Mesenchymal stem cell (in vitro differentiated cells and primary cell): Measurements from ENCODE around the gene KCNC1.

ENCODE experiments used
- DNase-seq: peaks from one replicate; pipeline ENCODE4 v3.0.0-alpha.2; 2013
- H2AFZ ChIP-seq: one replicate; pipeline ENCODE4 v1.6.1; 2013; ENCODE audit warnings: low read depth, mild to moderate bottlenecking, control low read depth, inconsistent platforms, low read length, moderate library complexity
- H2AK5ac ChIP-seq: 2 replicates; pipeline ENCODE4 v1.6.1; 2013; ENCODE audit warnings: low read length, moderate library complexity, mild to moderate bottlenecking, inconsistent platforms; ENCODE audit not compliant: severe bottlenecking
- H2BK120ac ChIP-seq: one replicate; pipeline ENCODE4 v1.6.1; 2013; ENCODE audit warnings: low read depth, mild to moderate bottlenecking, inconsistent platforms, low read length, moderate library complexity
- H2BK12ac ChIP-seq, 2 experiments: one replicate each; pipeline ENCODE4 v1.6.1; 2013; ENCODE audit warnings: inconsistent platforms in 2 of 2, low read length in 2 of 2, mild to moderate bottlenecking in 2 of 2, moderate library complexity in 2 of 2, control low read depth in 1 of 2
- H2BK15ac ChIP-seq: one replicate; pipeline ENCODE4 v1.6.1; 2013; ENCODE audit warnings: mild to moderate bottlenecking, low read depth, inconsistent platforms; ENCODE audit not compliant: poor library complexity, severe bottlenecking
- H2BK5ac ChIP-seq: 2 replicates; pipeline ENCODE4 v1.6.1; 2013; ENCODE audit warnings: low read depth, mild to moderate bottlenecking, low read length, control low read depth, inconsistent platforms; ENCODE audit not compliant: poor library complexity, severe bottlenecking
- H3K14ac ChIP-seq, 2 experiments: one replicate each; pipeline ENCODE4 v1.6.1; 2013; ENCODE audit warnings: inconsistent platforms in 2 of 2, low read length in 2 of 2, control low read depth in 1 of 2, mild to moderate bottlenecking in 1 of 2, moderate library complexity in 1 of 2
- H3K18ac ChIP-seq, 2 experiments: one replicate each; pipeline ENCODE4 v1.6.1; 2013; ENCODE audit warnings: inconsistent platforms in 2 of 2, low read length in 2 of 2, control low read depth in 1 of 2, low read depth in 1 of 2, mild to moderate bottlenecking in 1 of 2
- H3K23ac ChIP-seq, 2 experiments: one replicate each; pipeline ENCODE4 v1.6.1; 2013; ENCODE audit warnings: inconsistent platforms in 2 of 2, low read length in 2 of 2, mild to moderate bottlenecking in 2 of 2, moderate library complexity in 2 of 2, control low read depth in 1 of 2
- H3K27ac ChIP-seq: 2 replicates; pipeline ENCODE4 v1.5.1; 2013; ENCODE audit warnings: mild to moderate bottlenecking, moderate library complexity, low read length, control low read depth, inconsistent platforms; ENCODE audit not compliant: poor library complexity, severe bottlenecking
- H3K27me3 ChIP-seq, 2 experiments: 2 replicates each; pipeline versions ENCODE4 v1.6.1 to v1.7.0; 2013; ENCODE audit warnings: low read length in 2 of 2, mild to moderate bottlenecking in 2 of 2, moderate library complexity in 2 of 2, control low read depth in 1 of 2, inconsistent platforms in 1 of 2; ENCODE audit not compliant: control insufficient read depth in 1 of 2, insufficient read depth in 1 of 2
- H3K36me3 ChIP-seq, 2 experiments: 2 replicates each; pipeline versions ENCODE4 v1.6.1 to v1.7.0; 2013; ENCODE audit warnings: low read length in 2 of 2, control low read depth in 1 of 2, inconsistent platforms in 1 of 2, low read depth in 1 of 2, mild to moderate bottlenecking in 1 of 2; ENCODE audit not compliant: insufficient read depth in 2 of 2, control insufficient read depth in 1 of 2
- H3K4ac ChIP-seq, 2 experiments: one replicate each; pipeline ENCODE4 v1.6.1; 2013; ENCODE audit warnings: inconsistent platforms in 2 of 2, low read length in 2 of 2, mild to moderate bottlenecking in 2 of 2, moderate library complexity in 2 of 2, control low read depth in 1 of 2, low read depth in 1 of 2
- H3K4me1 ChIP-seq: 2 replicates; pipeline ENCODE4 v1.6.1; 2013; ENCODE audit warnings: low read depth, low read length, control low read depth; ENCODE audit not compliant: control insufficient read depth, insufficient read depth
- H3K4me2 ChIP-seq: 2 replicates; pipeline ENCODE4 v1.6.1; 2013; ENCODE audit warnings: low read length, mild to moderate bottlenecking, inconsistent platforms; ENCODE audit not compliant: poor library complexity, severe bottlenecking
- H3K4me3 ChIP-seq, 2 experiments: 2 replicates each; pipeline versions ENCODE4 v1.5.1 to v1.7.0; 2013; ENCODE audit warnings: low read length in 2 of 2, mild to moderate bottlenecking in 2 of 2, control low read depth in 1 of 2, low read depth in 1 of 2; ENCODE audit not compliant: insufficient read depth in 1 of 2
- H3K79me1 ChIP-seq: replicated peaks from 2 replicates; pipeline ENCODE4 v1.6.1; 2013; ENCODE audit warnings: mild to moderate bottlenecking, control low read depth, low read length, inconsistent platforms; ENCODE audit not compliant: poor library complexity, severe bottlenecking
- H3K9ac ChIP-seq: 2 replicates; pipeline ENCODE4 v1.7.0; 2013; ENCODE audit warnings: mild to moderate bottlenecking, low read length, moderate library complexity
- H3K9me3 ChIP-seq: 2 replicates; pipeline ENCODE4 v1.7.0; 2013; ENCODE audit warnings: mild to moderate bottlenecking, low read length; ENCODE audit not compliant: control insufficient read depth
- H4K8ac ChIP-seq: one replicate; pipeline ENCODE4 v1.6.1; 2013; ENCODE audit warnings: inconsistent platforms, mild to moderate bottlenecking, low read length, moderate library complexity
- H4K91ac ChIP-seq: one replicate; pipeline ENCODE4 v1.6.1; 2013; ENCODE audit warnings: mild to moderate bottlenecking, low read length, inconsistent platforms
- WGBS: methylation state at CpG from one replicate; pipeline ENCODE4 v1.1.7; 2013; ENCODE audit warnings: mixed read lengths; 5-methylcytosine and 5-hydroxymethylcytosine counted together

Gene KCNC1

DNA sequence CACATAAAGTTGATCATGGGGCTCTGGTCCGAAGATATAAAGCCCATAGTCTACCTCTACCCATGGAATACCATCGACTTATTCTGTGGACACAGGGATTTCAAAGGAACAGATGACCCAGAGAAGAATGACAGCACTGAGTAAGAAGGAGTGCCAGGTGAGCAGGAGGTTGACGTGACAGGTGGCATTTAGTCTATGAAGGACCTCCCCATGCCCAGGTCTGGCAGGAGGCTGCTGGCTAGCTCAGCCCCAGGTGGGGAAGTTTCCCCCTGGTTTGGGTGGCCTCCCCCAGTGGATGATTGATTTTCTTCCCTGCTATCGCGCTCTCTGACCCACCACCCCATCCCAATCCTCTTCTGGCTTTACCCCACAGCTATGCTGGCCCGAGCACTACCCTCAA lies 39.1 kb downstream of the KCNC1 start:
- Histone ChIP-seq H3K4me1 (no peaks in the 10 kb centered on the region), H3K18ac (no peak overlapping the region), H3K4ac (no peak overlapping the region), H3K27me3 (peaks cover 0 to 12% of the 10 kb centered on the region in 2 experiments), H3K4me3 (no peak overlapping the region), H2AFZ (no peak overlapping the region), H3K36me3 (no peaks in the 10 kb centered on the region), H2BK12ac (no peak overlapping the region), H3K9ac (no peak overlapping the region), H2BK120ac (no peak overlapping the region), H4K8ac (no peak overlapping the region), H2AK5ac (no peak overlapping the region), H3K79me1 (no peaks in the 10 kb centered on the region), H2BK15ac (no peak overlapping the region), H4K91ac (no peak overlapping the region), H3K14ac (no peak overlapping the region), H3K23ac (no peak overlapping the region), H2BK5ac (no peak overlapping the region), H3K9me3 (no peaks in the 10 kb centered on the region), H3K27ac (no peak overlapping the region), H3K4me2 (no peak overlapping the region)
- WGBS = 90% methylated on average over 6 of the region's 6 CpGs
- DNase-seq = no peak

DNA sequence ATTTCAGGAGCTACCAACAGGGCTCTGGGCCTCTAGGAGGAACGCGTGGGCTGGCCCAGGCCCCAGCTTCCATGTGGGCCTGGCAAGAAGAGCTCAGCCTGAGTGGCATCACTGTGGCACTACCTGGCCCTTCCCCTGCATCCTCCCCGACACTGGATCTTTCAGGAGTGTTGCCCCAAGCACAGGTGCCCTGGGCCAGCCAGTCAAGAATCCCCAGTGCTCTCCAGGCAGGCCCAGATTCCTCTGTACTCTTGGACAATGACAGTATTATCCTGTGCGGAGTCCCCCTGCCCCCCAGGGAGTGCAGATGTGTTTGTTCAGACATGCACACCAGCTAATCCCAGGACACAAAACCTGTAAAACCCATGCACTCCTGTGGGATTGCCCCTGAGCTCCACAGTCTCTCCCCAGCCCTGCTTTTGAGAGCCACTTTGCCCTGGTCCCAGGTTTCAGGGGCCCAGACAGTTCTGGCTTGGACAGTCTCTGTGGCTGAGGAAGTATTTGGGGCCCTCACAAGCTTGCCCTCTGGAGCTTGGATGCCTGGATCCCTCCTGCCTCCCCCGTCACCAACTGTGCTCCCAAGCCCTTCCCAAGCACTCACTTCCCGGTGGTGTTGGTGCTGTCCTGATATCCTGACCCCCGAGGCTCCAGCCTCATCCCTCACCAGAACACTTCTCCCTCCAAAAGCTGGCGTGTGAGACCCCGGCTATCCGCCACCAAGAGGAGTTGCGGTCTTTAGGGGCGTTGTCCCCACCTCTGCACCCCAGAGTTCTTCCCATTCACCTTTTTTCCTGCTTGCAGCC lies 39.9 kb downstream of the KCNC1 start:
- Histone ChIP-seq H2BK12ac (no peak overlapping the region), H3K4me2 (no peak overlapping the region), H2AK5ac (no peak overlapping the region), H3K14ac (no peak overlapping the region), H3K23ac (no peak overlapping the region), H2AFZ (no peak overlapping the region), H2BK120ac (no peak overlapping the region), H2BK5ac (no peak overlapping the region), H3K27ac (no peak overlapping the region), H3K4me3 (no peak overlapping the region), H4K91ac (no peak overlapping the region), H3K18ac (no peak overlapping the region), H3K9ac (no peak overlapping the region), H2BK15ac (no peak overlapping the region), H3K27me3 (peaks cover 0 to 5% of the 10 kb centered on the region in 2 experiments), H3K36me3 (no peaks in the 10 kb centered on the region), H3K4ac (no peak overlapping the region), H3K9me3 (no peaks in the 10 kb centered on the region), H3K4me1 (no peaks in the 10 kb centered on the region), H4K8ac (no peak overlapping the region), H3K79me1 (no peaks in the 10 kb centered on the region)
- 89% methylated on average over 10 of the region's 12 CpGs for WGBS
- no peak for DNase-seq

DNA sequence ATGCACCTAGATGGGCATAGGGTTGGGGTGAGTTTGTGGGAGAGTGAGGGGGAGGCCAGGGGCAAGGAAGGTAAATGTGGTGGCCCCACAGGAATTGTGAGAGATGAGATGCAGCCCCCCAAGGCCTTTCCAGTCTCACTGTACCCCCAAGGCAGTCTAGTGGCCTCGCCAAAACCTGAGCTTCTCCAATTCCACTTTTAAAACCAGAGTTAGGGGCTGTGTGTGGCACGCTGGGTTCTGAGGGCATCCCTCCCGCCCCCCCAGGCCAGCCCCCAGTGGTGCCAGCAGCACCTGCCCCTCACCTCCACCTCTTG lies 40.4 kb downstream of the KCNC1 start:
- H3K4me1 ChIP-seq = no peaks in the 10 kb centered on the region
- H3K14ac ChIP-seq = no peak overlapping the region
- H3K27me3 ChIP-seq = peaks cover 0 to 8% of the 10 kb centered on the region in 2 experiments
- H3K36me3 ChIP-seq = no peaks in the 10 kb centered on the region
- no peak overlapping the region for H3K23ac ChIP-seq
- H3K27ac ChIP-seq = no peak overlapping the region
- H2BK5ac ChIP-seq = no peak overlapping the region
- 90% methylated on average over 3 of the region's 3 CpGs for WGBS
- H3K18ac ChIP-seq = no peak overlapping the region
- no peak overlapping the region for H4K91ac ChIP-seq
- no peak overlapping the region for H2BK12ac ChIP-seq
- no peak for DNase-seq
- no peak overlapping the region for H3K9ac ChIP-seq
- no peak overlapping the region for H2AFZ ChIP-seq
- H2BK120ac ChIP-seq = no peak overlapping the region
- no peaks in the 10 kb centered on the region for H3K9me3 ChIP-seq
- H4K8ac ChIP-seq = no peak overlapping the region
- no peak overlapping the region for H3K4ac ChIP-seq
- H3K79me1 ChIP-seq = no peaks in the 10 kb centered on the region
- H2AK5ac ChIP-seq = no peak overlapping the region
- H2BK15ac ChIP-seq = no peak overlapping the region
- no peak overlapping the region for H3K4me3 ChIP-seq
- H3K4me2 ChIP-seq = no peak overlapping the region

DNA sequence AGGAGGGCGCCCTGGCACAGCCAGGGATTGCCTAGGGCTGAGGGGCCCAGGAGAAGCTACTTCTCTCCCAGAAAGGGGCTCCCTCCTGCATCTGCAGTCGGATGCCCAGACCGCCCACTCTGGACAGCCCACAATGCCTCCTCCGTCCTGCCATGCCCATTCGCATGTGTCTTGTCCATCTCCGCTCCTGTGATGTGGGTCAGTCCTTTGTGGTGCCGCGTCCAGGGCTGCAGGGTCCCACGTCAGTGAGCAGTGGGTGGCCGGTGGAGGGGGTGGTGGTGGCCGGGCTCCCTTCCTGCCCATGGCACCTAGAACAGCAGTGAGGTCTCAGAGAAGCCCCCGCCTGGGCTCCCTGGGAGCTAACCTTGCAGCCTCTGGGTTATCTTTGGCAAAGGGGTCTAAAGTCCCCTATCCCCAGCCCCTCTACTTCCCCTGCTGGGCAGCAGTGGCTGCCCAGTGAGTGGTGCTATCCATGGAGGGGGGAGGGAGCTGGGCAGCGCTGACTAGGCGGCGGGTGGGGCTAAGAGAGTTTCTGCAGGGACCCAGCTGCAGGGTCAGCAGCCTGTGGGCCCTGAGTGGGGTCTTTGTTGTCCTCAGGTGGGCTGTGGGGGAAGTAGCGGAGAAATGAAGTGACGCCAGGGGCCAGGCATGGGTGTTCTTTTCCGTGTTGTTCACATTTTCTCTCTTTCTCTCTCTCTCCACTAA lies 41.1 kb downstream of the KCNC1 start:
- H2AK5ac ChIP-seq = no peak overlapping the region
- no peak overlapping the region for H3K18ac ChIP-seq
- no peak overlapping the region for H3K23ac ChIP-seq
- no peak overlapping the region for H4K8ac ChIP-seq
- no peak overlapping the region for H3K27ac ChIP-seq
- peaks cover 0 to 14% of the 10 kb centered on the region in 2 experiments for H3K27me3 ChIP-seq
- no peak overlapping the region for H3K4me3 ChIP-seq
- no peak overlapping the region for H2AFZ ChIP-seq
- H2BK5ac ChIP-seq = no peak overlapping the region
- H3K14ac ChIP-seq = no peak overlapping the region
- DNase-seq = no peak
- H3K36me3 ChIP-seq = no peaks in the 10 kb centered on the region
- H3K9me3 ChIP-seq = no peaks in the 10 kb centered on the region
- H3K4me1 ChIP-seq = no peaks in the 10 kb centered on the region
- H3K4me2 ChIP-seq = no peak overlapping the region
- H2BK12ac ChIP-seq = no peak overlapping the region
- H2BK15ac ChIP-seq = no peak overlapping the region
- no peak overlapping the region for H2BK120ac ChIP-seq
- no peak overlapping the region for H3K9ac ChIP-seq
- H4K91ac ChIP-seq = no peak overlapping the region
- WGBS = 83% methylated on average over 13 of the region's 18 CpGs
- H3K79me1 ChIP-seq = no peaks in the 10 kb centered on the region
- H3K4ac ChIP-seq = no peak overlapping the region
